AG10803 (cell line): ENCODE results near the gene GNPTG.

Experiments
- DNase-seq: peaks from one replicate; pipeline ENCODE4 v3.0.0; 2010; ENCODE audit warnings: low read depth
- H3K4me3 ChIP-seq: 2 replicates; pipeline ENCODE4 v1.5.1; 2011; ENCODE audit warnings: mild to moderate bottlenecking, low read length, control low read depth
- TF ChIP-seq, protein P1 (sequence below): conservative IDR thresholded peaks from 2 replicates; pipeline ENCODE4 v1.5.1; 2011; ENCODE audit warnings: mild to moderate bottlenecking, low read length, control low read depth, inconsistent platforms

Gene GNPTG

DNA sequence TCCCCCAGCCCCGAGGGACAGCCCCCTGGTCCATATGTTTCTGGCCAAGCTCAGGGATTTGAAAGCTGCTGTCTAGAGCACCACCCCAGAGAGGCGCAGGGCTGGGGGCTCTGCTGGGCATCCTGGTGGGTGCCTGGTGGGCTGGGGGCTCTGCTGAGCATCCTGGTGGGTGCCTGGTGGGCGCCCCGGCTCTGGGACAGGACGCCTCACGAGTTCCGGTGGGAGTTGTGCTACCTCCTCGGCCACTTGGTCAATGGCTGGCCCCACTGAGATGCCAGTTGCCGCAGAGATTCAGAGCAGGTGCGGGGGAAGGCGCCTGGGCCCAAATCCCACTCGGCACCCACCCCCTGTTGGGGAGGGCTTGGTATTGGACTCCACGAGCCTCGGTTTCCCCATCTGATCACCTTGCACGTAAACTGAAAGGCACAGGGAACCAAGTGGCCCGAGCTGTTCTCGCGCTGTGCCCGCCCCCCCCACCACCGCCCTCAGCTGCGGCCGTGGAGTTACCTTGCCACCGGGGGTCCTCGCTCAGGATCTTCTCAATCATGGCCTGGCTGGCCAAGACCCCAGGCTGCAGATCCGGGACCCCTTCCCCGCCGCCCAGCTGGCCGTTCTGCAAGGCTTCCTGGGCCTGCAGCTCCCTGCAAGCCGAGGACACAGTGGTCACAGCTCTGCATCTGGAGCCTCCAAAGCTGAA is 49.5 kb downstream of the GNPTG start:
- TF ChIP-seq, protein P1, sequence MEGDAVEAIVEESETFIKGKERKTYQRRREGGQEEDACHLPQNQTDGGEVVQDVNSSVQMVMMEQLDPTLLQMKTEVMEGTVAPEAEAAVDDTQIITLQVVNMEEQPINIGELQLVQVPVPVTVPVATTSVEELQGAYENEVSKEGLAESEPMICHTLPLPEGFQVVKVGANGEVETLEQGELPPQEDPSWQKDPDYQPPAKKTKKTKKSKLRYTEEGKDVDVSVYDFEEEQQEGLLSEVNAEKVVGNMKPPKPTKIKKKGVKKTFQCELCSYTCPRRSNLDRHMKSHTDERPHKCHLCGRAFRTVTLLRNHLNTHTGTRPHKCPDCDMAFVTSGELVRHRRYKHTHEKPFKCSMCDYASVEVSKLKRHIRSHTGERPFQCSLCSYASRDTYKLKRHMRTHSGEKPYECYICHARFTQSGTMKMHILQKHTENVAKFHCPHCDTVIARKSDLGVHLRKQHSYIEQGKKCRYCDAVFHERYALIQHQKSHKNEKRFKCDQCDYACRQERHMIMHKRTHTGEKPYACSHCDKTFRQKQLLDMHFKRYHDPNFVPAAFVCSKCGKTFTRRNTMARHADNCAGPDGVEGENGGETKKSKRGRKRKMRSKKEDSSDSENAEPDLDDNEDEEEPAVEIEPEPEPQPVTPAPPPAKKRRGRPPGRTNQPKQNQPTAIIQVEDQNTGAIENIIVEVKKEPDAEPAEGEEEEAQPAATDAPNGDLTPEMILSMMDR = no peak
- no peak overlapping the region for H3K4me3 ChIP-seq
- no peak for DNase-seq

DNA sequence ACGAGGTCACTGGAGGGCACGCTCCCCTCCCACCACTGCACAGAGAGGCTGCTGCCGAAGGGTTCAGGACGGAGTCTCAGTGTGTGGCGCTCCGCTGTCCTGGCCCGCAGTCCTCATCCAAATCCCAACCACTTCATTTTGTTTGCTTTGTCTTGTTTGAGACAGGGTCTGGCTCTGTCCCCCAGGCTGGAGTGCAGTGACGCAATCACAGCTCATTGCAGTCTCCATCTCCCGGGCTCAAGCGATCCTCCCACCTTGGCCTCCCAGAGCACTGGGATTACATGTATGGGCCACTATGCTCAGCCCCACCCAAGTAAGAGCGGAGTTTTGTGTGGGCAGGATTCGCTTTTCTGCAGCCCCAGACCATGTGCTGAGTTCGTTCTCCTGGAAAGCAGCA is 50.0 kb downstream of the GNPTG start:
- H3K4me3 ChIP-seq = no peak overlapping the region
- TF ChIP-seq, protein P1 = no peak
- DNase-seq = no peak

DNA sequence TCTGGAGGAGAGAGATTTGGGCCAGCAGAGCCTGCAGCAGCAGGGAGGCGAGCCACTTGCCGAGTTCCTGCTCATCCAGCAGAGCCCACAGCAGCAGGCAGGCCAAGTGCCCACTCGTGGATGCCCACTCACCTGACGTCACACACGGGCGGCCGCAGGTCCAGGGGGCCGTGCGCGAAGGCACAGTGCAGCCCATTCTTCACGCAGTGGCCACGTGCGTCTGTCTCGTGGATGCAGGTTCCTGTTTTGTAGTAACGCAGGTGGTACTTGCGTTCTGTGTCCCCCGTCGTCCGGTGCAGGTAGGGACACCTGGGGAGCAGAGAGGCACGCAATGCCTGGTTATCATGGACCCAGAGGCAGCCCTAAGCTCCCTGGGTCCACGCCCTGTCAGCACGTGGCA is 51.3 kb downstream of the GNPTG start:
- TF ChIP-seq, protein P1 = no peak
- DNase-seq = no peak
- no peak overlapping the region for H3K4me3 ChIP-seq

DNA sequence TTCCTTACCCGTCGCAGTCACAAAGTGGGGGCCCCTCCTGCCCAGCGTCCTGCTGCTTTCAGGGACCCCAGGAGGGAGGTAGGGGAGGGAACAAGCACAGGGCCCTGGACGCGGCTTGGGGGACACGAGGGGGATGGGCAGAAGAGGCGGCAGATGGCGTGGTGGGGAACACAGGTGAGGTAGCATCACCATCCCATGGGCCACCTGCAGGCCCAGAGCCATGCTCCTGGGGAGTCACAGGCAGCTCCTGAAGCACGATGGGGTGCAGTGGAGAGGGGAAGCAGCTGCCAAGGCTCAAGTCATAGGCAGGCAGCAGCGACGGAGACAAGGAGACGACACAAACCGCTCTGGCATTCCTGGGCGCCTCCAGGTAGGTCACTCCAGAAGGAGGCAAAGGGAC is 52.0 kb downstream of the GNPTG start:
- DNase-seq = no peak
- H3K4me3 ChIP-seq = no peak overlapping the region
- TF ChIP-seq, protein P1 = no peak

DNA sequence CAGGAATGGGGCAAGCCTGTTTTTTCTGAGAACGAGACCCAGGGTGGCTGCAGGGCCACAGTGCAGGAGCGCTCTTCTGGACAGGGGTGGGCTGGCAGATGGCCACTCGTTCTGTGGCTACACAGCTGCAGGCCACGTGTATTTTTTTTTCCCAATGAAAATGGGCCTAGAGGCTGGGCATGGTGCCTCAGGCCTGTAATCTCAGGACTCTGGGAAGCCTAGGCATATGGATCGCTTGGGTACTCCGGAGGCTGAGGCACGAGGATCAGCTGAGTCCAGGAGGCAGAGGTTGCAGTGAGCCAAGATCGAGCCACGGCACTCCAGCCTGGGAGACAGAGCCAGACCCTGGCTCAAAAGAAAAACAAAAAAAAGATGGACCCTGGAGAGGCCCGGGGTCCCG is 56.0 kb downstream of the GNPTG start:
- DNase-seq = peak; percentile 80
- no peak overlapping the region for H3K4me3 ChIP-seq
- TF ChIP-seq, protein P1 = no peak

DNA sequence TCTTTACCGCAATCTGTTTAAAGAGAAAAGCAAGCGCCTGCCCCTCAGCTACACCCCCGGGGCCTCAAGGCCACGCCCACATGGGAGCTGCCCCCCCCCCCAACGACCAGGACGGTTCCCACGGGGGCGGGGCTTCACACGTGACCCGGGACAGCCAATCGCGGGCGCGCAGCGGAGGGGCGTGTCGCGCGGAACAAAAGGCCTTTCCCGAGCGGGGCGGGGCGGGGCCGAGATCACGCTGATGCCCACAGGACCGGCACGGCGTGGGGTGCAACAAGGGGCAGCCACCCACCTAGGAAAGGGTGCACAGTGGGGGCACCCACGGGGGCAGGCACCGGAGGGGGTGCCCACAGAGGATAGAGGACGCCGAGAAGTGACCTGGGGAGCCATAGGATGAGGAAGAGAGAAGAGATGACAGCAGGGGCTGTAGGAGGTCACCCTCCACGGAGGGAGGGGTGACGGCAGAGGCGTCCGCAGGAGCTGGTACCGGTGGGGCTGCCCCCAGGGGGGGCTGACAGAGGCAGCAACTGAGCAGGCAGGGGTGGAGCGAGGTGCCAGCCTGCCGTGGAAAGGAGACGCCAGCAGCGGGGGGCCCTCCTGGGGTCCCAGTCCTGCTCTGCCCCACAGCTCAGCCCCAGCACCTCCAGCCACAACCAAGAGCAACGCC is 56.6 kb downstream of the GNPTG start:
- DNase-seq = peak; percentile 80
- H3K4me3 ChIP-seq = peak overlapping the region; percentile 54
- TF ChIP-seq, protein P1 = no peak

DNA sequence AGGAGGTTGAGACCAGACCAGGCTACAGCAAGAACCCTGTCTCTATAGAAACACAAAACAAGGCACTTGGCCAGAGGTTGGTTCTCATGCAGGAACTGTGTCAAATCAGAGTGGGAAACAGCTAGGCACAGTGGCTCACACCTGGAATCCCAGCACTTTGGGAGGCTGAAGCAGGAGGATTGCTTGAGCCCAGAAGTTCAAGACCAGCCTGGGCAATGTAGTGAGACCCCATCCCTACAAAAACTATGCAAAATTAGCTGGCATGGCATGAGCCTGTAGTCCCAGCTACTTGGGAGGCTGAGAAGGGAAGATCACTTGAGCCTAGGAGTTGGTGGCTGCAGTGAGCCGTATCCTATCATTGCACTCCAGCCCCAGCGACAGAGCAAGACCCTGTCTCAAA is 61.1 kb downstream of the GNPTG start:
- H3K4me3 ChIP-seq = no peak overlapping the region
- TF ChIP-seq, protein P1 = no peak
- DNase-seq = no peak
